ENCODE results near the gene MAP2.

The MAP2 gene

GRCh38 chr2:209532321-209532720 lies 108.5 kb downstream of the MAP2 start:
- no peak for DNase-seq

- no peak for DNase-seq
Observed at GRCh38 chr2:209533391-209533790, 109.5 kb downstream of the MAP2 start.

GRCh38 chr2:209534228-209534627 lies 110.4 kb downstream of the MAP2 start:
- DNase-seq: no peak

- DNase-seq: peak in 1 of 51 donors; percentile 4
Observed at GRCh38 chr2:209536363-209536762, 112.5 kb downstream of the MAP2 start.

- DNase-seq: no peak
Observed at GRCh38 chr2:209547726-209548125, 123.9 kb downstream of the MAP2 start.

- DNase-seq: no peak
Observed at GRCh38 chr2:209549589-209549988, 125.7 kb downstream of the MAP2 start.

- DNase-seq: no peak
Observed at GRCh38 chr2:209553913-209554312, 130.1 kb downstream of the MAP2 start.

GRCh38 chr2:209556354-209556961 lies 132.6 kb downstream of the MAP2 start:
- DNase-seq: no peak

GRCh38 chr2:209560911-209561310 lies 137.1 kb downstream of the MAP2 start:
- no peak for DNase-seq

- no peak for DNase-seq
Observed at GRCh38 chr2:209563453-209563852, 139.6 kb downstream of the MAP2 start.

- DNase-seq: no peak
Observed at GRCh38 chr2:209564816-209565215, 141.0 kb downstream of the MAP2 start.

GRCh38 chr2:209565896-209566582 lies 142.2 kb downstream of the MAP2 start:
- DNase-seq: no peak

GRCh38 chr2:209570194-209570593 lies 146.3 kb downstream of the MAP2 start:
- no peak for DNase-seq

- no peak for DNase-seq
Observed at GRCh38 chr2:209574515-209574914, 150.7 kb downstream of the MAP2 start.

- peak in 1 of 51 donors; percentile 42 for DNase-seq
Observed at GRCh38 chr2:209577376-209578357, 153.8 kb downstream of the MAP2 start.

GRCh38 chr2:209578394-209579001 lies 154.7 kb downstream of the MAP2 start:
- peak in 1 of 51 donors; percentile 8 for DNase-seq

- DNase-seq: peak in 50 of 51 donors; percentile 3 to 81 (median 36)
Observed at GRCh38 chr2:209579230-209579749, 155.4 kb downstream of the MAP2 start.

- DNase-seq: peak in 1 of 51 donors; percentile 27
Observed at GRCh38 chr2:209581040-209581439, 157.2 kb downstream of the MAP2 start.

- no peak for DNase-seq
Observed at GRCh38 chr2:209582281-209582680, 158.4 kb downstream of the MAP2 start.

GRCh38 chr2:209584472-209584871 lies 160.6 kb downstream of the MAP2 start:
- no peak for DNase-seq

- no peak for DNase-seq
Observed at GRCh38 chr2:209584915-209585314, 161.1 kb downstream of the MAP2 start.

All from hypothalamus (tissue), 51 donors.